OCI-LY7 (cell line): Measurements from ENCODE around the gene STXBP2. TPM values are rescaled to one million over a fixed set of nuclear protein-coding genes. Genes with fewer than 3 reads are reported as not detected.

Experiments
- BruUV-seq: library from RNA; stranded (reverse); fragments of 400-500 nt; replicated peaks from 2 replicates; lab custom pipeline; 2021; lab: Mats Ljungman, UMichigan
- CTCF ChIA-PET: fragments of 300-600 bp; sonication (Branson Sonifier 250); formaldehyde crosslinking; loops from one replicate; lab custom pipeline; 2022; ENCODE audit warnings: antibody characterized with exemption; ENCODE audit not compliant: unreplicated experiment; lab: Charles Lee
- POLR2A ChIA-PET: fragments of 300-600 bp; sonication (Branson Sonifier 250); formaldehyde crosslinking; loops from one replicate; lab custom pipeline; 2022; ENCODE audit warnings: antibody characterized with exemption; lab: Charles Lee
- DNase-seq: peaks from one replicate; pipeline ENCODE4 v3.0.0-alpha.2; 2015; ENCODE audit warnings: low spot score
- H2AFZ ChIP-seq: fragments of 200-600 bp; sonication (generic), shearing (Covaris generic); 2 replicates; pipeline ENCODE4 v1.6.1; 2014; ENCODE audit warnings: mild to moderate bottlenecking, antibody characterized with exemption, low read length, moderate library complexity
- H3K27ac ChIP-seq: fragments of 200-600 bp; sonication (generic); 2 replicates; pipeline ENCODE4 v1.5.1; 2014; ENCODE audit warnings: mixed run types, low read depth, mild to moderate bottlenecking, moderate library complexity, low read length, inconsistent platforms; ENCODE audit not compliant: poor library complexity, severe bottlenecking
- H3K36me3 ChIP-seq: fragments of 200-600 bp; sonication (generic); 2 replicates; pipeline ENCODE4 v1.6.1; 2014; ENCODE audit warnings: mild to moderate bottlenecking, antibody characterized with exemption, low read length, moderate library complexity, mixed read lengths; ENCODE audit not compliant: insufficient read depth
- H3K4me1 ChIP-seq: fragments of 200-600 bp; sonication (generic); 2 replicates; pipeline ENCODE4 v1.5.1; 2014; ENCODE audit warnings: mild to moderate bottlenecking, low read length; ENCODE audit not compliant: insufficient read depth, poor library complexity, severe bottlenecking
- H3K4me2 ChIP-seq: fragments of 200-600 bp; sonication (generic); 2 replicates; pipeline ENCODE4 v1.6.1; 2014; ENCODE audit warnings: mild to moderate bottlenecking, low read length
- H3K4me3 ChIP-seq: fragments of 200-600 bp; sonication (generic); 2 replicates; pipeline ENCODE4 v1.5.1; 2014; ENCODE audit warnings: mild to moderate bottlenecking, low read depth, low read length; ENCODE audit not compliant: poor library complexity, severe bottlenecking
- H3K79me2 ChIP-seq: fragments of 200-600 bp; sonication (generic); 2 replicates; pipeline ENCODE4 v1.6.1; 2016; ENCODE audit warnings: low read depth, mild to moderate bottlenecking, low read length, moderate library complexity, mixed read lengths; ENCODE audit not compliant: insufficient read depth
- H3K9me2 ChIP-seq: fragments of 200-600 bp; sonication (generic); 2 replicates; pipeline ENCODE4 v1.6.1; 2016; ENCODE audit warnings: mild to moderate bottlenecking, low read length, mixed read lengths; ENCODE audit not compliant: insufficient read depth
- H3K9me3 ChIP-seq: fragments of 200-600 bp; sonication (generic); 2 replicates; pipeline ENCODE4 v1.6.1; 2014; ENCODE audit warnings: mild to moderate bottlenecking, mixed run types, low read length, mixed read lengths
- H4K20me1 ChIP-seq: fragments of 200-600 bp; sonication (generic); 2 replicates; pipeline ENCODE4 v1.6.1; 2014; ENCODE audit warnings: mild to moderate bottlenecking, antibody characterized with exemption, low read length, moderate library complexity, mixed read lengths; ENCODE audit not compliant: insufficient read depth
- CTCF ChIP-seq: fragments of 200-600 bp; sonication (generic); conservative IDR thresholded peaks from 2 replicates; pipeline ENCODE4 v1.5.1; 2014; ENCODE audit warnings: mild to moderate bottlenecking, antibody characterized with exemption, low read length, moderate library complexity, mixed read lengths
- EZH2phosphoT487 ChIP-seq: fragments of 200-600 bp; sonication (generic); IDR thresholded peaks from 2 replicates; pipeline ENCODE4 v1.6.1; 2018; ENCODE audit warnings: low read depth, borderline replicate concordance, mild to moderate bottlenecking, mixed run types, antibody characterized with exemption, low read length, moderate library complexity, mixed read lengths
- intact Hi-C: fragments of 100-400 bp; cut with micrococcal nuclease; formaldehyde crosslinking; loops from one replicate; pipeline ENCODE4 v1.10.0; 2022; ENCODE audit not compliant: unreplicated experiment
- total RNA-seq, 2 experiments: library from RNA; depleted of rRNA in 1 of 2; stranded (reverse); fragments of >200 nt in 1 of 2; shearing (Covaris generic) in 1 of 2; gene quantifications; 2 replicates each; pipeline ENCODE4 v1.2.3, GENCODE V29; 2014 to 2022

The STXBP2 gene
- total RNA-seq, 2 experiments from 2014 or later = 43.0 to 138 TPM

GRCh38 chr19:7610491-7611240 is 26.2 kb upstream of the STXBP2 start:
- no peak overlapping the region for H3K4me2 ChIP-seq
- H3K9me3 ChIP-seq = no peaks in the 10 kb centered on the region
- no peak overlapping the region for H3K4me3 ChIP-seq
- no TSS peak for BruUV-seq
- no peak overlapping the region for H3K27ac ChIP-seq
- no peaks in the 10 kb centered on the region for H4K20me1 ChIP-seq
- no peaks in the 10 kb centered on the region for H3K9me2 ChIP-seq
- no peak for TF ChIP-seq EZH2phosphoT487
- TF ChIP-seq CTCF = no peak
- H3K4me1 ChIP-seq = no peaks in the 10 kb centered on the region
- CTCF ChIA-PET = no interaction called here
- POLR2A ChIA-PET = interaction anchor here (0.6 kb wide), 2 partner anchors 247 to 254 kb away, joined by 3 read pairs; no protein-coding TSS in a partner anchor
- intact Hi-C loops = no loop called here
- no peaks in the 10 kb centered on the region for H3K36me3 ChIP-seq
- no peak for DNase-seq
- H2AFZ ChIP-seq = no peak overlapping the region
- no peaks in the 10 kb centered on the region for H3K79me2 ChIP-seq

GRCh38 chr19:7611541-7612279 is 25.2 kb upstream of the STXBP2 start:
- H2AFZ ChIP-seq = no peak overlapping the region
- no peaks in the 10 kb centered on the region for H4K20me1 ChIP-seq
- H3K36me3 ChIP-seq = no peaks in the 10 kb centered on the region
- H3K27ac ChIP-seq = no peak overlapping the region
- H3K4me1 ChIP-seq = no peaks in the 10 kb centered on the region
- H3K79me2 ChIP-seq = no peaks in the 10 kb centered on the region
- DNase-seq = no peak
- no TSS peak for BruUV-seq
- H3K9me2 ChIP-seq = no peaks in the 10 kb centered on the region
- no peaks in the 10 kb centered on the region for H3K9me3 ChIP-seq
- no peak overlapping the region for H3K4me2 ChIP-seq
- ChIA-PET CTCF (no interaction called here), POLR2A (interaction anchor here (0.6 kb wide), 1 partner anchor 839 kb away, joined by 4 read pairs; the partner anchor contains the start of gene VAV1)
- TF ChIP-seq EZH2phosphoT487 = no peak
- no peak for TF ChIP-seq CTCF
- intact Hi-C loops = no loop called here
- no peak overlapping the region for H3K4me3 ChIP-seq
